ENCODE measurements around the gene FBXO31. TPM values are rescaled to one million over a fixed set of nuclear protein-coding genes. Genes with fewer than 3 reads are reported as not detected.

The FBXO31 gene
- total and polyA plus RNA-seq, 2 donors (not counting 3 experiments of a cell fraction or from before 2014, with no cell fraction given), result 17.1 to 31.8 TPM

- no peaks in the 10 kb centered on the region for H3K9me1 ChIP-seq (replicated peaks; ENCODE audit: control insufficient read depth, extremely low read depth, insufficient read depth, low read length)
- BruUV-seq (replicated peaks), result no TSS peak
- CTCF ChIA-PET, result interaction anchor here (1.2 to 1.9 kb wide), 2 partner anchors 13 to 47 kb away, joined by 3 to 5 read pairs; no protein-coding TSS in a partner anchor
- H3K36me3 ChIP-seq (ENCODE audit: control insufficient read depth in 2 of 2, extremely low read depth in 1 of 2, insufficient read depth in 2 of 2, low read length in 2 of 2), result peaks cover 3 to 18% of the 10 kb centered on the region in 2 experiments
- DNase-seq (ENCODE audit: low read depth, low spot score) (no peak), FAIRE-seq (no peak)
- no peaks in the 10 kb centered on the region for H3K9me3 ChIP-seq (replicated peaks; ENCODE audit: control insufficient read depth, insufficient read depth, low read length)
- no peaks in the 10 kb centered on the region for H4K20me1 ChIP-seq (replicated peaks; ENCODE audit: control insufficient read depth, extremely low read depth, insufficient read depth, low read length)
- no peak overlapping the region for H2AFZ ChIP-seq (ENCODE audit: low read depth, low read length)
- H3K4me3 ChIP-seq (replicated peaks in 1 of 3; ENCODE audit: insufficient read depth in 1 of 3, low read depth in 1 of 3, low read length in 3 of 3), result no peak overlapping the region
- no peaks in the 10 kb centered on the region for H3K27me3 ChIP-seq (ENCODE audit: control insufficient read depth in 2 of 2, insufficient read depth in 2 of 2, low read length in 2 of 2)
- no peak overlapping the region for H3K4me2 ChIP-seq (ENCODE audit: insufficient read depth, low read length)
- TF ChIP-seq MAX (IDR thresholded peaks at IDR 0.05; ENCODE audit: insufficient read depth, insufficient read length), result no peak
- TF ChIP-seq MYC (IDR thresholded peaks at IDR 0.05; ENCODE audit: low read depth, low read length), result no peak
- TF ChIP-seq POLR2AphosphoS5 (IDR thresholded peaks at IDR 0.05; ENCODE audit: insufficient read depth, low read depth, low read length), result no peak
- TF ChIP-seq EZH2 (IDR thresholded peaks at IDR 0.05; ENCODE audit: borderline replicate concordance, low read depth, low read length, severe bottlenecking), result no peak
- no peak for TF ChIP-seq FOS (IDR thresholded peaks at IDR 0.05; ENCODE audit: borderline replicate concordance, insufficient read depth, low read length)
- intact Hi-C loops (cut with micrococcal nuclease) (no loop called here), dilution Hi-C loops (cut with MboI; ENCODE audit: extremely low pct_ligation_motif_present, low sequenced_read_pairs) (no loop called here)
- H3K9ac ChIP-seq (replicated peaks; ENCODE audit: extremely low read depth, insufficient read depth, low read length), result no peak overlapping the region
- POLR2A ChIA-PET, result no interaction called here
- no peak overlapping the region for H3K27ac ChIP-seq (ENCODE audit: insufficient read depth, low read depth, low read length)
- peaks cover 1% of the 10 kb centered on the region for H3K79me2 ChIP-seq (ENCODE audit: control insufficient read depth, insufficient read depth, low read length)
- peaks cover 7% of the 10 kb centered on the region for H3K4me1 ChIP-seq (ENCODE audit: control insufficient read depth, extremely low read depth, insufficient read depth, low read length)
Observed at GRCh38 chr16:87344931-87345631, 38.5 kb downstream of the FBXO31 start.

All from endothelial cell of umbilical vein (primary cell).